ENCODE data around the gene ZNF107.
"Not testable (repeated sequence)": the region's sequence is repeated elsewhere in the genome, so short reads cannot be mapped to it uniquely, and the experiment has no call there.

DNA sequence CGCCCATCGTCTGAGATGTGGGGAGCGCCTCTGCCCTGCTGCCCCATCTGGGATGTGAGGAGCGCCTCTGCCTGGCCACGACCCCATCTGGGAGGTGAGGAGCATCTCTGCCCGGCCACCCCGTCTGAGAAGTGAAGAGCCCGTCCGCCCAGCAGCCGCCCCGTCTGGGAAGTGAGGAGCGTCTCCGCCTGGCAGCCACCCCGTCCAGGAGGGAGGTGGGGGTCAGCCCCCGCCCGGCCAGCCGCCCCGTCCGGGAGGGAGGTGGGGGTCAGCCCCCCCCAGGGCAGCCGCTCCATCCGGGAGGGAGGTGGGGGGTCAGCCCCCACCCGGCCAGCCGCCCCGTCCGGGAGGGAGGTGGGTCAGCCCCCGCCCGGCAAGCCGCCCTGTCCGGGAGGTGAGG lies 52.0 kb downstream of the ZNF107 start:
- TF ChIP-seq CTCF, POLR2A, POLR2AphosphoS5, EP300 (IDR thresholded peaks at IDR 0.05): not testable (repeated sequence)

Measured in stomach (tissue), 4 donors.